SK-N-DZ (cell line): ENCODE results near the gene PRCC.
A peak's percentile ranks its signal among the peaks of the same experiment; 100 is the strongest.
"Not testable (repeated sequence)": the region's sequence is repeated elsewhere in the genome, so short reads cannot be mapped to it uniquely, and the experiment has no call there.

Experiments used
- DNase-seq: peaks from one replicate; pipeline ENCODE4 v3.0.0-alpha.2; 2015; ENCODE audit warnings: low spot score

The PRCC gene

DNA sequence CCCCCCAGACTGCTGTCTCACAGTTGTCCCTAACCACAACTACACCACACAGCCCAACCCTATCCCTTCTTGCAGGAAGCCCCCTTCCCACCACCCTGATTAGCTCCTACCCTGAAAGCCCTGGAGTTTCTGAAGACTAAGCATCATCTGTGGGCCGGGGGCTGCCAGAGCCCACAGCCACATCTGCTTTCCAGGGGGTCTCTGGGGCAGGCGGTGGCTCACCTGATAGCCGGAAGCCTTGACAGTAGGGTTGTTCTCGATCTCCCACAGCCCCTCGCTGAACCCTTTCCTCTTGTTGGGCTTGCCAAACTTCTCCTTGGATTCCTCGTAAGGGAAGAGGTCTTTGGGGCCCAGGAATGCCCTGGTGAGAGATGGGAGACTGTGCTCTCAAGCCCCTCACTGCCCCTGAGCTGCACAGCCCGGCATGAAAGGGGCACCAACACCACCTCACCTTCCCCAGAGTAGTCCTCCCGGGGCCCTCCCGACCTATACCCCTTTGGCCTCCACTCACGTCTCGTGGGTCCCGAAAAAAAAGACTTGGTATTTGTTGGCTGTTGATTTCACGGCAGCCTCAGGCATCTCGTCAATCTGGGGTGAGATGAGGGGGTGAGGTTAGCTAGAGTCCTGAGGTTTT lies 22.4 kb upstream of the PRCC start:
- no peak for DNase-seq

DNA sequence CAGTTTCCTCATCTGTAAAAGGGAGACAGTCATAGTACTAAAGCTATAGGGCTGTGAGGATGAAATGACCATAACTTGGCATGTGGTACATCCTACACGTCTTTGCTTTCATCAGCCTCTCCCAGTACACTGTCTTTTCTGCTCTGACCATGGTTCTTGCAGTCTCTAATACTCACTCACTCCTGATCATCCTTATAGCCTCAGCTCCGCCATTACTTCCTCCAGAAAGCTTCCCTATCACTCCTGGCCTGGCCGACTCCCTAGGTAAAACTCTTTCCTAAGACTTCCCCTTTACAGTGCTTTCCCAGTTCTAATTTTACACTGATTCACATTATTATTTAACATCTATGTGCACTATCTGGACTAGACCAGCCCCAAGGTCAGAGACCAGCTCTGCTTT lies 21.5 kb upstream of the PRCC start:
- no peak for DNase-seq

DNA sequence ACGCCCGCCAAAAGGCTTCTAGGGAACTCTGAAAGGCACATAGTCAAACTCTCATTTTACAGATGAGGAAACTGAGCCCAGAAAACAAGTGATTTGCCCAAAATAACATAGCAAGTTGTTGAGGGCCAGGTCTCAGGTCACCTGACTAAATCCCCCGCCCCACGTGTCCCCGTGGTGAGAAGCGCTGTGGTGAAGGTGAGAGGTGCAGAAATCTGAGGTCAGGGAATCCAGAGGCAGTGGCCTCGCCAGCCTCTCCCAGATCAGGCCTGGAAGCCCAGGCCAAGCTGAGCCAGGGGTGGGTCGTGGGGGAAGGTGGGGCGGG lies 21.0 kb upstream of the PRCC start:
- no peak for DNase-seq

DNA sequence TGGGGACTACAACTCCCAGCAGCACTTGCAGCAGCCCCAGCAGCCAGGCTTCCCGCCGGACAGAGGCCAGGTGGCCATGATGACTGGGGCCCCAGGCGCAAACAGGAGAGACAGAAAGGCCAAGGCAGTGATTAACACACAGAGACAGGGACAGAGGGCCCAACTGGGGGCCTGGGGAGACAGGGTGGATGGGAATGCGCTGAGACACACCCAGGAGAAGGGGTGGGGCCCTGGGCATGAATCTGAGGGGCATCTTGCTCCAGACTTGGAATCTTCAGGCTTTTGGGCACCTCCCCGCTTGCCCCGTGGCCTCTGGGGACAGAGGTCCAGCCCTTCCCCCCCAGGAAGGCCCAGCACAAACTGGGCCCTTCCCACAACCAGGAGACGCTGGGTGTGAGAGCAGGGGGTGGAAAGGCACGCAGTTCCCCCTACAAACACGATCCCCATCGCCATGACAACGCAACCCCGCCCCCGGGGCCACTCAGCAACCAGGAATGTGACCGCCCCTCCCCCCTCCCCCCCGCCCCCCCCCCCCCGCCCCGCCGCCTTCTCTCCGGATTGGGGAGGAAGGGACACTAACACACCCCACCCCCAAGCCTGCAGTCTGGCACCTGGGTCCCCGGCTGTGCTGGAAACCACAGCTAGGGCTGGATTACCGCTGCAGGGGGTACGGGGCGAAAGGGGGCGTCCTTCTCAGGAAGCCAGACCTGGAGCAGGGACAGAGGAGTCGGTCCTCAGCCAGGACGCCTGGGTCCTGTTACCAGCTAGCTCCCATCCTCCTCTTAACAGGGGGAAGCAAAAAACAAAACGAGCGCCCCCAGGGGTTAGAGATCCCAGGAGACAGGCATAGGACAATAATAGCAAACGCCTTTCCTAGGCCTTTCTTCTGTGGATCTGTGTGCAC lies 20.4 kb upstream of the PRCC start:
- peak; percentile 94 for DNase-seq

DNA sequence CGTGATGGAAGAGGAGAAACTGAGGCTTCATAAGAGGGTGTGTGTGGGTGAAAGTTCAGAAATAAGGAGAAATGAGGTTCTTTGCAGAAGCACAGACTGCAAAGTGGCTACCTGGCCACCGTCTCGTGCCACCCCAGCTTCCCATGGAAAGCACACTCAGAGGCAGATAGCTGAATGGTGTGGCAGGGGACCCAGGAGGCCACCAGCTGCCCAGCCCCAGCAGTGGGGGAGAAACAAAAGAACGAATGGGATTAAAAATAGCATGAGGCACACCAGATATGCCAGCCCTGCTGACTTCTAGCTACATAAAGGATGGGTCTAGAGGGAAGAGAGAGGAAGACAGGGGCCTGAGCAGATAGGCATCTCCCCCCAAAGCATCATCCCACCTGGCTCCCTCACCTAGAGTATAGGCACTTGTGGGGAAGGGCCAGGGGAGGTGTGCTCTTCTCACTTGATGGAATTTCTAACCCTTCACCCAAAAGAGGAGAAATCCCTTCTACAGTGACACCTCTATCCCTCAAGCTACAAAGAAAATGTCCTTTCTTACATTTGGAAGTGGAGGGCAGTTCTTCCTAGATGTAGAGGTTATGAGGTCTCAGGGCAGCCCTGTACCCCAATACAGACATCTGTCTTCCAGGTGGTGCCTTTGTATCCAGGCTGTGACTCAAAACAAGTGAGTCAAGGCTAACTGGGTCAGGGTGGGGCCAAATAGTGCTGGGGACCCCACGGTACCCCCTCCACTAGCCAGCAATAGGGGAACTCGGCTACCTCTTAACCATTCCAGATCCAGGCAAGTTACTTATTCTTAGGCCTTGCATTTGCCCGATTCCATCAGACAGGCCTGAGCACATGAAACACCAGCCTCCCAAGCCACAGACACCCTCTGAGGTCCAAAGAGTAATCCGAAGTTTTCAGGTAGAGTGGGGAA lies 19.3 kb upstream of the PRCC start:
- no peak for DNase-seq

DNA sequence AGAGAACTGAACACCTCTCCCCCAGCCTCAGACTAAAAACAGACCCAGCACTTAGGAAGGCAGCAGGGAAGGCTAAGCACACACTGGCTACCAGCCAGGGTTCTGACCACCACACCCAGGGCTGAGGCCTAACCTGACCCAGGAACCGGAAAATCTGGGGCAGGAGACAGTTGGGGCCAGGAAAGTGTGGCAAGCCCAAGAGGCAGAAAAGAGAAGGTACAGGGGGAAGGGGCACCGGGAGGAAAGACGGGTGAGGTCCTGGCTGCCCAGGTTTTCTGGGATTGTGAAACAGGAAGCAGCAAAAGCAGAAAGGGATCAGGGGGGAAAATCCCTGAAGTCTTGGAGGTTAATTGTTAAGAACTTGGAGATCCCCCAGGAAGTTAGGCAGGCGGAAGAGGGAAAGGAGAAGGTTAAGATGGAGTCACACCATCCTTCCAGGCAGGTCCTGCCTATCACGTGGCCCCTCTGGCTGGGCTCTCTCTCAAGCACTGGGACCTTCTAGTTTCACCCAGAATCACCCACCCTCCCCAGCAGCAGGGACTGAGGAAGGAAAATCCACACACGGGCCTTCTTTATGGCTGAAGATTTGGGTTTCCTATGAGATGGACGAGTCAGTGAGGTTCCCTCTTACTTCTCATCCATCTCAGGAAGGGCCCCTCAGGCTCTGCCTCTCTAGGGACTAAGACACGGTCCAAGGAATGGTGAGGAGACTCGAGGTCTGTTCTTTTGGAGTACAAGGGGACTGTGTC lies 18.5 kb upstream of the PRCC start:
- no peak for DNase-seq

DNA sequence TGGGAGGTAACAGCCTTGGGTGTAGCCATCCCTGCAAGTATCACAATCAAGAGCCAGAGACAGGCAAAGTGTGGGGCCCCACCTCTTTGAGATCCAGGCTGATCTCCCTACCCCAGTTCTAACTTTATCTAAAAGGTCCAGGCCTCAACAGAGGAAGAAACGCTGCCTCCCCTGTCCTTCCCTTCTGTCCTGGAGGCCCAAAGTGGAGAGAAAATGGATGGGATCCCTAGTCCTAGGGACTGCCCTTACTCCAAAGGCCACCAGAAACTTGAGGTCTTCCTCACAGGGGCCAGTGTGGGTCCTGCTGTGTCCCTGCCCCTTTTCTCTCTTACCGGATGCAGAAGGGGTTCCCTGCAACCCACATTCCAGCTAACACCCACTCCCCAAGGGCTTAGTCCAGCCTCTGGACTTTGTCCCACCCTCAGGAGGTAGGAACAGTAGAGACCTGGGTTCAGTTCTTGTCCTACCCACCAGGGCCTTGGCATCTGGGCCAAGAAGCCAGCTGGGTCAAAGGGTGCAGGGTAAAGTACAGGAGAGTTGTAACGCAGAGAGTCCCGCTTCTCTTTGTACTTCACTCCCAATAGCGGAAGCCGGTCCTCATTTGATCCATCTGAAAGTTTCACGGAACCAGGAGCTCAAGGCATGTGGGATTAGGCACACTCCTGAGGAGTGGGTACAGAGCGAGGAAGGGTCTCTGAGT lies 17.8 kb upstream of the PRCC start:
- DNase-seq, result no peak

DNA sequence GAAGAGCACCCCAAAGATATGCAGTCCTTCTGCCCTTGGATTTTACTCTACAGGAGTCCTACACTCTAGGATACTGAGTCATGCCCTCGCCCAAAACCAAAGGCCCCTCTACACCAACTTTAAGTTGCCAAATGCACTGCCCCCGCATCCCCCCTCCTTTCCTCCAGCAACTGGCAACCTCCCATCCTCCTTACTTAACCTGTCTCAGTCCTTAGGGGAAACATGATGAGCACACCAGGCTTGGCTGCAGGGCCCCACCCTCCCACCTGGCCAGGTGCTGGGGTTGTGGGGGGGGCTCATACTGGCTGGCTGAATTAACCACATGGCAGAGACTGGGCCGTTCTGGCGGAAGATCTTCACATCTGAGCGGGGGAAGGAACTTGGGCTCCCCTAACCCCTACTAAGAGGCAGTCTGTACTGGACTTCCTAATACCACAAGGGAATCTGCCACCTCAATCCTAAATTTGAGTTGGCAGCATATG lies 17.1 kb upstream of the PRCC start:
- no peak for DNase-seq

DNA sequence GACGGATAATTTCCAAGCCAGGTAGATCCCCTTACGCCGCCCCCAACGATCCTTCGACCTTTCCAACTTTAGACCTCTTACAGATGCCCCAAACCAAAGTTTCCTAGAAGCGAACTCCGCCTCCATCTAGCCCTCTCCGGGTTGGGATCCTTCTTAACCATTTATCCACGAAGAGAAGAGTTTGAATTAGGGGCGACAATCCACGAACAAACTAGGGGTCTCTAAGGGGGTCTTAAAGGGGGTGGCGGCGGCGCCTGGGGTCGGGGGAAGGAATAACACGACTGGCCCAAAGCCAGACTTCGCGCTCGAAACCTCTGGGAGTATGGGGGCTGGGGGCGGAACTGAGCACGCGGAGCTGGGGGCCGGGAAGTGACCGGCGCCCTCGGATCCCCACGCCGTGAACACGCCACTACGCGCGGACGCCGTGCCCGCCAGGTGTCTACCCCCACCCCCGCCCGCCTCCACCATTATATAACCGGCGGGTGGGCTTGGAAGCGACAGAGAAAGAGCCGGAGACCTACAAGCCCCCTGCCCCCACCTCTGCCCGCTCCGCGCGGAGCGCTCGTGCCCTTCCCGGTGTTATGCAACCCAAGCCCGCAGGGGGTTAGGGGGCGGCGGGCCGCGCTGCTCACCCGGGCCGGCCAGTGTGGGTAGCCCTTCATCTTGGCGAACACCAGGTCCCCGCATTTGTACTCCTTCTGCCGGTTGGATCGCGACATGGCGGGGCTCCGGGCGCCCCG lies 16.5 kb upstream of the PRCC start:
- no peak for DNase-seq

DNA sequence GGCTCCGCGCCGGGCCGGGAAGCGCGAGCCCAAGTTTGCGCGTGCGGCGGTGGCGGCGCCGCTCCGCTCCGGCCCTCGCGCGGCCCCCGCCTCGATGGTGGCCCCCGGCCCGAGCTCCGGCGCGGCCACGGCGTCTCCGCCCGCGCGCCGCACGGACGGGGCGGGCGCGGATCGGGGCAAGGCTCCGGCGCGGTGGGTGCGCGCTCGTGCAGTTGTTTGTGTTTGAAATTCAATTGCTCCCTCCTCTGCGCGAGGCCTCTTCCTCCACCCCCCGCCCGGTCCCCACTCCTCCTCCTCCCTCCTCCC lies 15.9 kb upstream of the PRCC start, which contains the start of gene HDGF:
HDGF (minus strand) TSS at position 225 of the 306 bp plus-strand sequence. CDS start 246 bp downstream, outside the sequence.
- no peak for DNase-seq

DNA sequence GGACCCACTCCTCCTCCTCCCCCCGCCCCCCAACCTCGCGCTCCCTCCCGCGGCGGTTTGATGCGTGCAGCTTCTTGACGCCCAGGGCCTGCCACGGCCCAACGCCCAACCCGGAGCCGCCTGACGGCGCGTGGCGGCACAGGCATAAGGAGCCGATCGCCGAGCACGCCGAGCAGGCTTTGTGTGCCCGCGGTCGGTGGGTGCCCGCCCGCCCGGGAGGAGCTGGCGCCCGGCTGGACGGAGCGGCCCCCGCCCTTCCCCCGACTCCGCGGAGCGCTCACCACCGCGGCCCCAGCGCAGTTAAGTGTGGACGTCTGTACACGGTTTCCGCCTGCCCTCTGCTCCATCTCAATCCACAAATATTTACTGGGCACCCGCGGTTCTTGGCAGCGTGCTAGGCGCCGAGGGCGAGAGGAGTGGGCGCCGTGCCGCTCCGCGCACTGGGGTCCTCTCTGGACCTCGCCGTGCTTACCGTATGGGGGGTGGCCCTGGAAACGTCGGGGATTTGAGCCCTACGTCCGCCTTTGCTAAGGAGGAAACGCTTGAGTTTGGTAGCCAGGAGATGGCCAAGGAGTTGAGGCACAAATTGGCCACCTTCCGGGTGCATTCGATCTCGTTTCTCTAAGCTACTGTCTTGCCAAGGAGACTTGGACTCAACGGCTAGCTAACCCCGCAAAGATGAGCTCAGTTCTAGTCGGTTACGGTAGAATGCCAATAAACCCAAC lies 15.4 kb upstream of the PRCC start:
- DNase-seq, result peak; percentile 96

DNA sequence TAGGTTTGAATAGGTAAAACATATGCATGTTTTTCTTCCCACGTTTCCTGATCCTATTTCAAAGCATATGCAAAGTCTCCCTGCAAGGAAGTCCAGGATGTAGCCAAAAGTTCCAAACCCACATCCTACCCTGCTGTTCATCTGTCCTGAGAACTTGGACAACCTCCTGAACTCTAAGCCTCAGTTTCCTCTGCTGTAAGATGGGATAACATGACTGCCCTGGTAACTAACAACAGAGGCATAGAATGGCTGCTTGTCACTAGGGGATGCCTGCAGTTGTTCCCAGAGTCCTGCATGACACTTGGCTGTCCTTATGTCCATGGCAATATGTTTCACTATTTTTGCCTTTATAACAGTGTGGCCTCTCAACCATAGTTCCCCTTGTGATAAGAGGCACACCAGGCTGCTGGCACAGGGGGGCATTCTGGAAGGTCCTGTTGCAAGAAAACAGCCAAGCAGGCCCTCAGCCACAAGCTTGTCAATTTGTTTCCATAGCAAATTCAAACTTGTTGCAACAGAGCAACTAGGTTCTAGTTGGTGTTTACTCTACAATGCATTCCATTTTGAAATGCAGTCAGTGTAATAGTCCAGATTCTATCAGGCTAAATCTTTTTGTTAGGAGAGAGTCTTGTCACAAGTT lies 14.4 kb upstream of the PRCC start:
- DNase-seq, result no peak

DNA sequence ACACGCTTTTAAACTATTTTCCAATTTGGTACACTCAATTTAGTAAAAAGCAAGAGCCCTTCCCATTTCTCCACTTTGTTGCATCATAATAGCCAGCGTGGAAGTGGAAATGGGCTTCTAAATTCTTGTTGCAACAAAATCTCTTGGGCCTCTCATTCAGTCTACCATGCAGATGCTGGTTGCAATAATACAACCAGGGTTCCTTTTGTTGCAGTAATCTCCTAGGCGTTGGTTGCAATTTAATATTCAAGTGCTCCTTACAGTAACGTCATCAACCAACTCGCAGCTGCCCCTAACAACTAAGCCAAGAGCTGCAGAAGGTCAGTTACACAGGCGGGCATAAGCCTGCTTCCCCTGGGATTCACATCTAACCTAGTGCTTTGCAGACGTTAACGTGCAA lies 13.1 kb upstream of the PRCC start:
- no peak for DNase-seq

DNA sequence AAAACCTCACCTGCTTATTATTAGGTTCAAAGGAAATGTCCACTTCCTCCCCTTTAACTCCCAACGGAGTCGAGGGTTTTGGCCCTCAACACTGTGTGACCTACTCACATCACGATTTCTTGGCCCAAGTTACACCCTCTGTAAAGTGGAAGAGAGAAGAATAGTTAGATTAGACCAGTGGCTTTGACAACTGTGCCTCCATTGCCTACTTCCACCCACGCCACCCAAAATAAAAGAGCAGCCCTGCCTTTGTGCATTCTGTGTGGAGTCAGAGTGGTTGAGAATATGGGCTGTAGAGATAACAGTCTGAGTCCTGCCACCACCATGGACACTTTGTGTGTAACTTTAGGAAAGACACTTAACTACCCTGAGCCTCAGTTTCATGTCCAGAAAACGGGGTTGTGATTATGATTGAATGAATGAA lies 11.8 kb upstream of the PRCC start:
- DNase-seq, result no peak

DNA sequence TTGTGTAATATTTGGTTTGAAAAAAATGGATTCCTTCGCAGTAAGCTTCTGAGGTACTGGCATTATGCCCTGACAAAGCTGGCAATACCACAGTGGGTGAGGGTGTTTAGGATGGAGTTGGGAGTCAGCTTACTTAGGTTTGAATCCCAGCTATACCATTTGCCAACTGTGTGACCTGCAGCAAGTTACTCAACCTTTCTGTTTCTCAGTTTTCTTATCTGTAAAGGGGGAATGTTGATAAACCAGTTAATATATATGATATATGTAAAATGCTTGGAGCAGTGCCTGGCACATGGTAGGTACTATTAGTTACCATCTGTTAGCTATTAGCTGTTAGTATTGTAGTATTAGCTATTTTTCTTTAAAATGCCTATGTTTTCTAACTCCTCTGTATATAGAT lies 11.0 kb upstream of the PRCC start:
- DNase-seq, result no peak

DNA sequence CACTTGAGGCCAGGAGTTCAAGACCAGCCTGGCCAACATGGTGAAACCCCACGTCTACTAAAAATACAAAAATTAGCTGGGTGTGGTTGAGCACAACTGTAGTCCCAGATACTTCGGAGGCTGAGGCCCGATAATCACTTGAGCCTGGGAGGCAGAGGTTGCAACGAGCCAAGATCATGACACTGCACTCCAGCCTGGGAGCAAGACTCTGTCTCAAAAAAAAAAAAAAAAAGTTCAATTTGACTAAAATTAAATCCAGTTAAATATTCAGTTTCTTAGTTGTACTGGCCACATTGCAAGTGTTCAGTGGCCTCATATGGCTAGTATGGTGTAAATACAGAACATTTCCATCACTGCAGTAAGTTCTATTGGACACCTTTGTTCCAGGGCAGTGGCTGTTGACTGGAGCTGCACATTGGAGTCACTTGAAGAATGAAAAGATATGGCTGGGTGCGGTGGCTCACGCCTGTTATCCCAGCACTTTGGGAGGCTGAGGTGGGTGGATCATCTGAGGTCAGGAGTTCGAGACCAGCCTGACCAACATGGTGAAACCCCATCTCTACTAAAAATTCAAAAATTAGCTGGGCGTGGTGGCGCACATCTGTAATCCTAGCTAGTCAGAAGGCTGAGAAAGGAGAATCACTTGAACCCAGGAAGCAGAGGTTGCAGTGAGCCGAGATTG lies 9.6 kb upstream of the PRCC start:
- DNase-seq, result not testable (repeated sequence)

DNA sequence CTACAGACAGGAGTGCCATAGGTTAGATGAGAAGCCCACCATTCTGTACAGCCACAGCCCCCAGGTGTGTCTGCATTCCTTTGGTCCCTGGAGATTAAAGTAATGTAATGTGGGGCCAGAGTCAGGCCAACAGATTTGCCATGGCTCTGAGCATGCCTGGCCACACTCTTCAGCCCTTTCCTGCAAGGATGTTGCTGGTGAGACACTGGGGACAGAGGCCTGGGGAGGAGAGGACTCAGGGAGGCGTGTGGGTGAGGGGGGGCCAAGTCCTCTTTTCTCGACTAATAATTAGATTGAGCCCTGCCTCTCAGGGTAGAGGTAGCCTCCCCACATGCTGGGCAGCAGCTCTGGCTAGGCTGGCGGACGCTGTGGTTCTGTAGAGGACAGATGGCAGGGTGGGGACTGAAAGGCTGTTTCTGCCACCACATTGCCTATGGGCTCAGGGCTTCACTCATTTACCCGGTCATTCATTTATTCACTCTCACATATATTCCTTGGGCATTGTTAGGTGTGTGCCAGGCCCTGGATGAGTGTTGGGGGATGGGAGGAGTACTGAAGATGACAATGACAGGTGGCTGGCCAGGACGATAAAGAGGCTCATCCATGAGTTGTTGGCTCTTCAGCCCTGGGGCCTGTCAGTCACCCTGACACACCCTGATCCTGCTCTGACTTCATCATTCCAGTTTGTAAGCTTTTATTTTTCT lies 7.1 kb upstream of the PRCC start:
- no peak for DNase-seq

DNA sequence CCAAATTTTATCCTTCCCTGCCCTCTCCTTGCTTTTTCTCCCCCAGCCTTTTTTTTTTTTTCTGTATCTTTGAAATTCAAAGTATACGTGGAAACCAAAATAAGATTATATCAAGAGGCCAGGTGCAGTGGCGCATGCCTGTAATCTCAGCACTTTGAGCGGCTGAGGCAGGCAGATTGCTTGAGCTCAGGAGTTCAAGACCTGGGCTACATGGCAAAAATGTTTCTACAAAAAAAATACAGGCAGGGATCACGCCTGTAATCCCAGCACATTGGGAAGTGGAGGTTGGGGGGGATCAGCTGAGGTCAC lies 6.6 kb upstream of the PRCC start:
- no peak for DNase-seq
